ENCODE results near the gene GFOD1. TPM values are rescaled to one million over a fixed set of nuclear protein-coding genes. Genes with fewer than 3 reads are reported as not detected.

Gene GFOD1
- polyA plus RNA-seq, 2 of the 4 experiments (the other 2 are of a cell fraction), result 2.7 to 3.5 TPM

DNA sequence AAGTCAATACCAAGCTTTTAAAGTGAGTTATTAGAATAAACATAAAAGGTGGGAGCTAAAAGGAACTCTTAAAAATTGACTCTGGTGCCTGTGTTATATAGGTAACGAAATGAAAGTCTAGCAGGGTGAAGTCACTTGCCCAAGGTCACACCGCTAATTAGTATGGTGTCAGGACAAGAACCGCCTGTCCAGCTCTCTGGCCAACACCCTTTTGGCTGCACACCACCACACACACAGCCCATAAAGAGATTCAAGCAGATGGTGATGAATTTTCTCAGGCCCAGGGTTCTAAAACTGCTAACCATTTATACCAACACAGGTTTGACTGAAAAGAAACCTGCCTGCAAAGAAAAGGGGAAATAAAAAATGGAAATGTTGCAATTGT lies 20.2 kb downstream of the GFOD1 start:
- ChIA-PET CTCF (interaction anchor here (0.8 to 0.9 kb wide), 2 partner anchors 11 to 130 kb away, joined by 3 read pairs; no protein-coding TSS in a partner anchor), POLR2A (no interaction called here)
- TF ChIP-seq MAZ (IDR thresholded peaks at IDR 0.05; ENCODE audit: borderline replicate concordance, low read depth, low read length) (no peak), MAFK (IDR thresholded peaks at IDR 0.05; ENCODE audit: partially characterized antibody) (no peak), KDM1A (IDR thresholded peaks at IDR 0.05; ENCODE audit: low read depth) (no peak), HOXB13 (CRISPR knock-in tag; IDR thresholded peaks at IDR 0.05; ENCODE audit: low read depth) (no peak), SMC3 (IDR thresholded peaks at IDR 0.05) (no peak), MYC (IDR thresholded peaks at IDR 0.05; ENCODE audit: borderline replicate concordance, low read length) (no peak)
- H3K4me2 ChIP-seq, result no peak overlapping the region
- no peak for ATAC-seq
- FAIRE-seq, result no peak
- peaks cover 5% of the 10 kb centered on the region for H3K4me1 ChIP-seq
- WGBS (ENCODE audit: missing lambda C conversion rate), result 87% methylated on average over 3 of the region's 3 CpGs
- H3K27ac ChIP-seq, result no peak overlapping the region
- no peak overlapping the region for H3K4me3 ChIP-seq
- H3K9me3 ChIP-seq, result no peaks in the 10 kb centered on the region; the same call in 2 of the 3 replicates
- DNase-seq (ENCODE audit: low read depth in 1 of 2, low spot score in 1 of 2), result no peak

DNA sequence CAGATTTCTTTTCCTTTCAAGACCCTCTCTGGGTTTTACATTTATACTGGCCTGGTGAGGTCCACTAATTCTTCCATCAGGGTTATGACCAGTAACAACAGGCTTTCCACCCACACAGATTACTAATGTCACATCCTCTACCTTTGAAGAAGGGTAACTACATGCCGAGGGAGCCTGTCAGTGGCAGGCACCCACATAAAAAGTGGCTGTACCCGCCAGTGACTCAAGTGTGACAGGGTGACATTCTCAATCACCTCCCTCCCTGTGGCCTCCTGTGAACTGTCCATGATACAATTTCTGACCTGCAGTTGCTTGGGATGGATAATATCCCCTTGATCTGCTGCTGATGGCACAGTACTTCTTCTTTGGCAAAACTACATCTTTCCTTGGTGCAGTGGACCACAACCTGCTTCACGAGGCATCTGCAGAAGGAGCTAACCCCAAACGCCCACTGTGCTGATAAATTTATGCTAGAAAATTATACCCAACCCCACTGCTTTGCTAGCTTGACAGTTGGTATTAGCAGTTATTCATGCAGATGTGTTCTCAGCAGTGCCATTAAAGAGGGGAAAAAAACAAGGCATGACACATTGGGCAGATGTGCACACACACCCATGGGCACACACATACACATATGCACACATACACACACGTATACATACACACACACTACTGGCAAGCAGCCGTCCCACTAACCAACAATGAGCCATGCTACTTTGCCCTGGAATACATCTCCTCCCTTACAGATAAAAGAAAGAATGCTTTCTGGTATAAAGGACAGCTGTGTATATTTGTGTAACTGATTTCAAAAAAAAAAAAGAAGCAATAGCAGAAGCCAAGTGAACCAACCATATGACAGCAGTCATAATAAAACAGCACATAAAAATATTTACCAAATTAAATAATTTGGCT lies 20.8 kb downstream of the GFOD1 start:
- 63% methylated on average over 6 of the region's 6 CpGs for WGBS (ENCODE audit: missing lambda C conversion rate)
- ATAC-seq (no peak), DNase-seq (ENCODE audit: low read depth in 1 of 2, low spot score in 1 of 2) (no peak), FAIRE-seq (no peak)
- Histone ChIP-seq H3K9me3 (no peaks in the 10 kb centered on the region; the same call in 2 of the 3 replicates), H3K4me2 (no peak overlapping the region), H3K4me1 (peaks cover 11% of the 10 kb centered on the region), H3K27ac (no peak overlapping the region), H3K4me3 (no peak overlapping the region)
- CTCF ChIA-PET, result interaction anchor here (0.8 to 0.9 kb wide), 2 partner anchors 10 to 129 kb away, joined by 3 read pairs; no protein-coding TSS in a partner anchor
- TF ChIP-seq CBX2 (IDR thresholded peaks at IDR 0.05; ENCODE audit: borderline replicate concordance, low read depth) (no peak), SMC3 (IDR thresholded peaks at IDR 0.05) (no peak), HEYL (CRISPR knock-in tag; IDR thresholded peaks at IDR 0.05) (no peak), KDM5A (IDR thresholded peaks at IDR 0.05) (no peak), TFCP2L1 (CRISPR knock-in tag; IDR thresholded peaks at IDR 0.05) (no peak)
- POLR2A ChIA-PET, result no interaction called here

DNA sequence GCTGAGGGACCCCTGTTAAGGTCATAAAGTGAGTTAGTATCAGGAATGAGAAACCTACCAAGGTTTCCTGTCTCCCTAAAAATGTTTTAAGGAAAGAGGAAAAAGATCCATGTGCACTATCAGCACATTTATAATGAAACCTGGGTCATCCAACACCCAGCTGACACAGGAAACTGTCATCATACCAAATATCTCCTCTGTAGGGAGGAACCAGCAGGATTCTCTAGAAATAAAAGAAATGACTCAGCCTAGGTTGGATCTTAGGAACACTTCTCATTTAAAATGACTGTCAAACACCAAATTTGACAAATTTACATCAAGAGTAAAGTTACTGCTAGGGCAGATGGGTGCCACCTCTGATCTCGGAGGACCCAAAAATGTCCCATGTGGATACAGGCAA lies 21.7 kb downstream of the GFOD1 start:
- Histone ChIP-seq H3K4me3 (no peak overlapping the region), H3K9me3 (no peaks in the 10 kb centered on the region; the same call in 2 of the 3 replicates), H3K27ac (no peak overlapping the region), H3K4me1 (peaks cover 12% of the 10 kb centered on the region), H3K4me2 (no peak overlapping the region)
- WGBS (ENCODE audit: missing lambda C conversion rate), result 85% methylated on average over 1 of the region's 1 CpG
- CTCF ChIA-PET, result no interaction called here
- DNase-seq (ENCODE audit: low read depth in 1 of 2, low spot score in 1 of 2) (no peak), FAIRE-seq (no peak), ATAC-seq (no peak)
- TF ChIP-seq GATA3 (IDR thresholded peaks at IDR 0.05; ENCODE audit: borderline replicate concordance) (no peak), NFE2L2 (conservative IDR thresholded peaks at IDR 0.05; ENCODE audit: low read length) (no peak), HEYL (CRISPR knock-in tag; IDR thresholded peaks at IDR 0.05) (no peak), FOSB (CRISPR knock-in tag; IDR thresholded peaks at IDR 0.05) (no peak), PHF8 (IDR thresholded peaks at IDR 0.05; ENCODE audit: borderline replicate concordance, low read depth) (no peak), KDM5A (IDR thresholded peaks at IDR 0.05) (no peak), NR3C1 (IDR thresholded peaks at IDR 0.05) (no peak), TFCP2L1 (CRISPR knock-in tag; IDR thresholded peaks at IDR 0.05) (no peak), NPAS2 (CRISPR knock-in tag; IDR thresholded peaks at IDR 0.05; ENCODE audit: borderline replicate concordance) (no peak), ESRRA (IDR thresholded peaks at IDR 0.05; ENCODE audit: borderline replicate concordance, low read length) (no peak)
- TF ChIP-seq, protein P1, sequence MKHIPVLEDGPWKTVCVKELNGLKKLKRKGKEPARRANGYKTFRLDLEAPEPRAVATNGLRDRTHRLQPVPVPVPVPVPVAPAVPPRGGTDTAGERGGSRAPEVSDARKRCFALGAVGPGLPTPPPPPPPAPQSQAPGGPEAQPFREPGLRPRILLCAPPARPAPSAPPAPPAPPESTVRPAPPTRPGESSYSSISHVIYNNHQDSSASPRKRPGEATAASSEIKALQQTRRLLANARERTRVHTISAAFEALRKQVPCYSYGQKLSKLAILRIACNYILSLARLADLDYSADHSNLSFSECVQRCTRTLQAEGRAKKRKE (CRISPR knock-in tag; IDR thresholded peaks at IDR 0.05; ENCODE audit: low read depth), result no peak
- POLR2A ChIA-PET, result no interaction called here

DNA sequence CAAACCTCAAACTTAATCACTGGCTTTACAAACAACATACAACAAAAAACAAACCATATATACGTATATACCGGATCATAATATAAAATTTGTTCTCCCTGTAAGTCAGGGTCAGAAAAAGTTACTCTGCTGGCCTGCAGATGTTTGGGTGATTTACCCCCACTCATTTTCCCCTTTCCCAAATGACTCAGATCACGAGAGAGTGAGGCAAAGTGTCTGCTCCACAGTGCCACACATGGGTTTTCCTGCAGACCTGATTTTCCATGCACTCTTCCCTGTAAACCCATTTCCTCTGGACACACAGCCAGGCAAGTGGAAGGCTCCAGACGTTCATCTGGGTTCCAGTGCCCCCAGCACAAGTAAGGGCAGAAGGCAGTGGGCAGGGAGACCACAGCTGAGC lies 23.5 kb downstream of the GFOD1 start:
- FAIRE-seq, result no peak
- no peak for TF ChIP-seq ZFP36 (IDR thresholded peaks at IDR 0.05; ENCODE audit: borderline replicate concordance, partially characterized antibody)
- TF ChIP-seq ZSCAN20 (CRISPR knock-in tag; IDR thresholded peaks at IDR 0.05), result no peak
- TF ChIP-seq RAD21 (conservative IDR thresholded peaks at IDR 0.05 in 1 of 2, IDR thresholded peaks at IDR 0.05 in 1 of 2), result no peak
- no peak for TF ChIP-seq TP53 (CRISPR knock-in tag; IDR thresholded peaks at IDR 0.05)
- no peak for TF ChIP-seq HOXB13 (CRISPR knock-in tag; IDR thresholded peaks at IDR 0.05; ENCODE audit: low read depth)
- TF ChIP-seq RNF2 (IDR thresholded peaks at IDR 0.05; ENCODE audit: borderline replicate concordance, low read depth), result no peak
- no peak for TF ChIP-seq HOXB5 (CRISPR knock-in tag; IDR thresholded peaks at IDR 0.05)
- TF ChIP-seq, protein P2, sequence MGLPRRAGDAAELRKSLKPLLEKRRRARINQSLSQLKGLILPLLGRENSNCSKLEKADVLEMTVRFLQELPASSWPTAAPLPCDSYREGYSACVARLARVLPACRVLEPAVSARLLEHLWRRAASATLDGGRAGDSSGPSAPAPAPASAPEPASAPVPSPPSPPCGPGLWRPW (IDR thresholded peaks at IDR 0.05), result no peak
- TF ChIP-seq, protein P3, sequence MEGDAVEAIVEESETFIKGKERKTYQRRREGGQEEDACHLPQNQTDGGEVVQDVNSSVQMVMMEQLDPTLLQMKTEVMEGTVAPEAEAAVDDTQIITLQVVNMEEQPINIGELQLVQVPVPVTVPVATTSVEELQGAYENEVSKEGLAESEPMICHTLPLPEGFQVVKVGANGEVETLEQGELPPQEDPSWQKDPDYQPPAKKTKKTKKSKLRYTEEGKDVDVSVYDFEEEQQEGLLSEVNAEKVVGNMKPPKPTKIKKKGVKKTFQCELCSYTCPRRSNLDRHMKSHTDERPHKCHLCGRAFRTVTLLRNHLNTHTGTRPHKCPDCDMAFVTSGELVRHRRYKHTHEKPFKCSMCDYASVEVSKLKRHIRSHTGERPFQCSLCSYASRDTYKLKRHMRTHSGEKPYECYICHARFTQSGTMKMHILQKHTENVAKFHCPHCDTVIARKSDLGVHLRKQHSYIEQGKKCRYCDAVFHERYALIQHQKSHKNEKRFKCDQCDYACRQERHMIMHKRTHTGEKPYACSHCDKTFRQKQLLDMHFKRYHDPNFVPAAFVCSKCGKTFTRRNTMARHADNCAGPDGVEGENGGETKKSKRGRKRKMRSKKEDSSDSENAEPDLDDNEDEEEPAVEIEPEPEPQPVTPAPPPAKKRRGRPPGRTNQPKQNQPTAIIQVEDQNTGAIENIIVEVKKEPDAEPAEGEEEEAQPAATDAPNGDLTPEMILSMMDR (IDR thresholded peaks at IDR 0.05), result no peak
- TF ChIP-seq RCOR1 (IDR thresholded peaks at IDR 0.05; ENCODE audit: low read depth, low read length), result no peak
- TF ChIP-seq FOSB (CRISPR knock-in tag; IDR thresholded peaks at IDR 0.05), result no peak

More for the DNA sequence above, 23.5 kb downstream of the GFOD1 start:
- H3K4me2 ChIP-seq, result no peak overlapping the region
- H3K4me1 ChIP-seq, result peaks cover 12% of the 10 kb centered on the region
- 65% methylated on average over 4 of the region's 4 CpGs for WGBS (ENCODE audit: missing lambda C conversion rate)
- no peak overlapping the region for H3K4me3 ChIP-seq
- no peaks in the 10 kb centered on the region; the same call in 2 of the 3 replicates for H3K9me3 ChIP-seq
- ATAC-seq, result no peak
- ChIA-PET CTCF (no interaction called here), POLR2A (no interaction called here)
- no peak overlapping the region for H3K27ac ChIP-seq
- no peak for DNase-seq (ENCODE audit: low read depth in 1 of 2, low spot score in 1 of 2)

Measured in A549 (cell line).